ENCODE measurements around the gene BAZ1A.

- TF ChIP-seq CTCF (conservative IDR thresholded peaks at IDR 0.05): no peak
- TF ChIP-seq EZH2 (IDR thresholded peaks at IDR 0.05; ENCODE audit: low read depth): no peak
These were observed 160.6 kb downstream of the BAZ1A start, which contains the start of gene CFL2 for GRCh38 chr14:34714320-34715126.
